Activated T-cell treated with anti-CD3 and anti-CD28 coated beads for 48 hours (primary cell): ENCODE results near the gene DHRS3.
A peak's percentile ranks its signal among the peaks of the same experiment; 100 is the strongest.
"Not testable (repeated sequence)": the region's sequence is repeated elsewhere in the genome, so short reads cannot be mapped to it uniquely, and the experiment has no call there.

Source experiments
- DNase-seq: peaks from one replicate; pipeline ENCODE4 v3.0.0-alpha.2; 2020; ENCODE audit warnings: low read depth

DHRS3 gene, protein sequence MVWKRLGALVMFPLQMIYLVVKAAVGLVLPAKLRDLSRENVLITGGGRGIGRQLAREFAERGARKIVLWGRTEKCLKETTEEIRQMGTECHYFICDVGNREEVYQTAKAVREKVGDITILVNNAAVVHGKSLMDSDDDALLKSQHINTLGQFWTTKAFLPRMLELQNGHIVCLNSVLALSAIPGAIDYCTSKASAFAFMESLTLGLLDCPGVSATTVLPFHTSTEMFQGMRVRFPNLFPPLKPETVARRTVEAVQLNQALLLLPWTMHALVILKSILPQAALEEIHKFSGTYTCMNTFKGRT

DNA sequence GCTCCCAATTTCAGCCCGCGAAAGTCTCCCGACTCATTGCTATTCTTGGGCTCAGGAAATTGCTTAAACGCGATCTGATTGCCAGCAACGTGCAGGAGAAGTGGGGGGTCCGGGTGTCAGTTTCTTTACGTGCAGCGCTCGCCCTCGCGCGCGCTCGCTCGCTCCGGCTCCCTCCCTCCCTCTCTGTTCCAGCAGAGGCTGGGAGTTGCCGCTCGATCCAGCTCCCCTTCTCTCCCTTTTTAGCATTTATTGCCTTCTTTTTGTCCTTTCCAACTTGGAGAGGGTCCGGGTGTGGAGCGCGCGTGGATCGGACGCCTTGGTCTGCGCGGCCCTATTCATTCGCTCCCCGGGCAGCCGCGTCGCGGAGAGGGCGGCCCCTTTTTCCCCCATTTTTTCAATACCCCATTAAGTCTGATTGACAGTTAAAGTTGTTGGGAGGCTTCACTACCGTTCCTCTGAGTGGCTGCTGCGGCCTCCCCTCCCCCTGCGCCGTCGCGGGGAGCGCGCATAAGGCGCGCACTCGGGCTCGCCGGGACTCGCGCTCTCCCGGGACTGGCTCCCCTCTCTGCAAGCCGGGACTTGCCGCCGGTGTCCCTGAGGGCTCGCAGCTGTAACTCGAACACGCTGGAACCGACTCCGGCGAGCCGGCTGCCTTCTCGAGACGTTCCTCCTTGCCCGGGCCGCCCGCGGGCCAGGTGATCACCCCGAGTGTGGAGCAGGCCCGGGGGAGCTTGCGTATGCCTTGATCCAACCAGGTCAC, at the start of gene DHRS3:
Gene DHRS3, minus strand, starts transcription at position 310 of the 760 bp plus-strand sequence. CDS start 862 bp downstream, outside the sequence.
- peak; percentile 77 for DNase-seq

DNA sequence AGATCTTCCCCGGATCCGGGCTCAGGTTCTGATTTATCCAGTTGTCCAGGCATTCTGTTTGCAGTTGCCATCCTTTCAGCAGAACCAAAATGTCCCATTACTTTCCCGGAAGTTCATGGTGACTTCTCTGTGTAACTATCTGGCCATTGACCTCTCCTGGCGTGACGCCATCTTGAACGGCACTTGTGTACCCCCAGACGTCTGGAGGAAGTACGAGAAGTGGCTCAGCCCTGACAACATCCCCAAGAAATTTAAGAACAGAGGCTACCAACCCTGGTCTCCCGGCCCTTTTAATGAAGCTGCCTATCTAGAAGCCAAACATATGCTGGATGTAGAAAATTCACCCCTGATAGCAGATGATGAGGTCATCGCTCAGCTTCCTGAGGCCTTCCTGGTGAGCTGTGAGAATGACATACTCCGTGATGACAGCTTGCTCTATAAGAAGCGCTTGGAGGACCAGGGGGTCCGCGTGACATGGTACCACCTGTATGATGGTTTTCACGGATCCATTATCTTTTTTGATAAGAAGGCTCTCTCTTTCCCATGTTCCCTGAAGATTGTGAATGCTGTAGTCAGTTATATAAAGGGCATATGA, 48.2 kb upstream of the DHRS3 start:
- DNase-seq: no peak

DNA sequence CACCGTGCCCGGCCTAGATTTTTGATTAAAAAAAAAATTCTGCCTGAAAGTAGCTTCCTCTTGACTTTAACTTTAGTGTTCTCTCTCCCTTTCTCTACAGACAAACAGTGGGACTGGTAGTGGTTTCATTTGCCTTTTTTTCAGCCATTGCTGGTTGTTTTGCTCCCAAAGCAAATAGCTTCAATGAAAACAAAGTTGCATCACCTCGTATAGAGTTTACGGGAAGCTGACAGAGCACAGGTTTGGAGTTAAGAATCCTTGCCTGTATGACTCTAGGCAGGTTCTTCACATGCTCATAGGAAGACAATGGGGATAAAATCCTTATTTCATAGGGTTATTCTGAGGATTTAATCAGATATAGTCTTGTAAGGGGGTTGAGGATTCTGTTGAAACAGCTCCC, 47.5 kb upstream of the DHRS3 start:
- DNase-seq: no peak

DNA sequence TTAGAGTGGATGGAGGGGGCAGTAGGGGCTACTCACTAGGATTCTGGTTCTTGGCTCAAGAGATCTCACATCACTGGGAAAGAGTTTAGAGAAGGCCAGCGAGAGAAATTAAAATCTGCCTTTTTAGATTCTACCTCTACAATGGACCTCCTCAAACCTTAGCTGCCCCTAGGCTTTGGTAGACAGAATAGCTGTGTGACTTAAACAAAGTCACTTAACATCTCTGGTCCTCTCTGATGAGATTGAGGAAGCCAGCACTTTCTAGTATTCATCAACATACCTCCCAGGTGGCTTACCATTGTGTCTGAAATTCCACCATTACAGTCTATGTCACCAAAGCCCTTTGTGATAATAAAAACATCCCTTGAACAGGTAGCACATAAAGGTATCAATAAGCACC, 44.5 kb upstream of the DHRS3 start:
- DNase-seq: no peak

DNA sequence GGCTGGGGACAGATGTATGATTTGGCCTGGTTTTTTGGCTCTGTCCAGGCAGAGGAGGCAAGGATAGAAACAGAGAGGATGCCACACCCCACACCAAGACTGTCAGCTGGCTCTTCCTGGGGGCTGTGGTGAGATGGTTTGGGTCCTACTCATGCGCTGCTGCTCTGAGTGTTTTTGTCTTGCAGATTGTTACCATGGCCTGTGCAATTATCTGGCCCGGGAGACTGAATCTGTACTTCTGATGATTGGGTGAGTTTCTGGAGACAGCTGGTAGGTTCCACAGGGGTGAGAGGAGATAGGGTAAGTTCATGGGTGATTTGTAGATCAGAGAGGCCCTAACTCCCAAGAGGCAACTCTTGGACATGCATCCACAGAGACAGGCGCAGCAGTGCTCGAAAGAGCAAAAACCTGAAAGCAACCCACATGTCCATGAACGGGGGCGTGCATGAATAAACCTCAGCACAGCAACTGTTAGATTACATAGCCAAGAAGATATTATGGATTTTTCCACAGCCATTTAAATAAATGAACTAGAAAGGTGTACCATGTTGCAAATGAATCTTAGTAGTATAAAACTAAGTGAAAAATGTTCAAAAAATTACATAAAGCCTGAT, 43.7 kb upstream of the DHRS3 start:
- DNase-seq: no peak

DNA sequence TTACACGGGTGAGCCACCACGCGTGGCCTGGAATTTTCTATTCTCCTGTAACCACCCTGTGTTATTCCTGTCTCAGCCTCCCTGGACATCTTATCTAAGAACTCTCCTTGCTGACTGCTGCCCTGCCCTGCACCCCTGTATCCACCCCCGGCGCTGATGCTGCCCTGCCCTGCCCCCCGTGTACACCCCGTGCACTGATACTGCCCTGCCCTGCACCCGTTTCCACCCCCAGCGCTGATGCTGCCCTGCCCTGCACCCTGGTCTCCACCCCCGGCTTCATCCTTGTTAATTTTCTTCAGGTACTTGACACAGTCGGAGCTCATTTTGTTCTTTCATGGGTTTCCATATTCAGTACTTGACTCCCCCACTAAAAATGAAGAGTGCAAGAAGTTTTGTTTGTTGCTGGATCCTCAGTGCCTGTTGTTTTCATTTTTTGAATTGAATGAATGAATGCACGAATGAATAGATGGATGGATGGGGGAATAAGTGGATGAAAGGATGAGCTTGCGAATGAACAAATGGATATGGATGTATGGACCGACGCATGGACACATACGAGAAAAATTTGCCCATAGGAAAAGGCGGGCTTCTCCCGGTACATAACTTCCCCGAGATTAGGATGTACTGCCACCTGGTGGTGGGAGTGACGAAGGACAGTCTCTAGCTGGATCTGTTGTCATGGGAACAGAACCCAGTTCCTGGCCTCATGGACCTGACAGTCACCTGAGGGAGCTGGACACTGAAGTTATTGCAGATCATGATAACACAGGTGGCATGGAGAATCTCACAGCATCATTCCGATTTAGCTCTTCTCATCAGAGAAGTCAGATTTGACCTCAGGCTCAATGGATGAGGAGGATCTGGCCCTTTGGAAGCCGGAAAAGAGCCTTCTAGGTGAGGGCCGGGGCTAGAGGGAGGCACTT, 40.8 kb upstream of the DHRS3 start:
- DNase-seq: peak; percentile 46

DNA sequence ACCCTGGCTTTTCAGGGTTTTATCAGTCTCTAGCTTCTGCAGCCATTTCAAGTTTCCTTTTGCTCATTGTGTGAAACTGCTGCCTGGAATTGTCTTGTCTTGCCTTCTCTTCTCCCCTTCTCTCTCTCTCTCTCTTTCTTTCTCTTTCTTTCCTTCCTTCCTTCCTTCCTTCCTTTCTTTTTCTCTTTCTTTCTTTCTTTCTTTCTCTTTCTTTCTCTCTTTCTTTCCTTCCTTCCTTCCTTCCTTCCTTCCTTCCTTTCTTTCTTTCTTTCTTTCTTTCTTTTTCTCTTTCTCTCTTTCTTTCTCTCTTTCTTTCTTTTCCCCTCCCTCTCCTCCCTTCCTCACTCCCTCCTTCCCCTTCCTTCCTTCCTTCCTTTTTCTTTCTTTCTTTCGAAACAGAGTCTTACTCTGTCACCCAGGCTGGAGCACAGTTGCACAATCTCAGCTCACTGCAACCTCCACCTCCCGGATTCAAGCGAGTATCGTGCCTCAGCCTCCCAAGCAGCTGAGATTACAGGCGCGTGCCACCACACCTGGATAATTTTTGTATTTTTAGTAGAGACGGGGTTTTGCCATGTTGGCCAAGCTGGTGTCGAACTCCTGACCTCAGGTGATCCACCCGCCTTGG, 40.0 kb upstream of the DHRS3 start:
- DNase-seq: not testable (repeated sequence)

DNA sequence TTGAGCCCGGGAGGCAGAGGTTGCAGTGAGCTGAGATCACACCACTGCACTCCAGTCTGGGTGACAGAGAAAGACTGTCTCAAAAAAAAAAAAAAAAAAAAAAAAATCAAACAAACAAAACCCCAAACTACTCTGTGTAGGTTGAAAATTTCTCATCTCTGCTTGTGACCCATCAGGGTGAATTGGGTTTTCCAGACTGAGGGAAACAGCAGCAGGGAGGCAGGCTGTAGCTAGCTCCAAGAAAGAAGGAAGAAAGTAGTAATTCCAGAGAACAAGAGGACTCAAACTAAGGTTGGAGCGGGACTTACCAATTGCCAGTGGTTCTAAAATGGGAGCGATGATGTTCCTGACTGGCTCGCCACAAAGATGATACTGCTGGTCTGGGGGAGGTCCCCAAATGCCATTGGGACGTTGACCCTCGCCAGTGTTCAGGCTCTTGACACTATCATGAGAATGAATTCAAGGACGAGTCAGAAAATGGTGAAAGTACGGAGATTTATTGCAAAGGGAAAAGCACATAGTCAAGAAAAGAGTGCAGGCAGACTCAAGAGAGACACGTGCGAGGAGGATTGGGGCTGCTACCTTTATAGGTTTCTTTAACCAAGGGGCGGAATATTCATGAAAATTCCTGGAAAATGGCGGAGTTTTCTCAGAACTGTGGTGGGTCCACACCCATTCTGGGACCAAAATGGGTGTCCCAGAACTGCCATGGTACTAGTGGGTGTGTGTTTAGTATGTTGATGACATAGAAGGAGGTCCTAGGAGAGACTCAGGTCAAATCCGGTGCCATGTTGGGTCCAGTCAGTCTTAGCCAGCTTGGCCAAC, 39.3 kb upstream of the DHRS3 start:
- DNase-seq: no peak

DNA sequence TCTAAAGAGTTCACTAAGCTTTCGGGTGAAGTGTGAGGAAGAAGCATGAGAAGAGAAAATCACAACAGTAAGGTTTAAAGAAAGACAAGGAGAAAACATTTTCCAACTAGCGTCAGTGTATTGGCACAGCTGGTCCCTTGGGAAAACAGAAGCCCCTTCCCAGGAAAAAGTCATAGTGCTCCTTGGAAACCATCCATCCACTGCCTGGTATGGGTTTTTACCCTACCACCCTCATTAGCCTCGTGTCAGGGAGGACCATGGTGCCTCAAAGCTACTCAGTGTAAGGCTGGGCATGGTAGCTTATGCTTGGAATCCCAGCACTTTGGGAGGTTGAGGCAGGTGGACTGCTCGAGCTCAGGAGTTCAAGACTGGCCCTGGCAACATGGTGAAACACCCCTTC, 38.6 kb upstream of the DHRS3 start:
- DNase-seq: no peak

DNA sequence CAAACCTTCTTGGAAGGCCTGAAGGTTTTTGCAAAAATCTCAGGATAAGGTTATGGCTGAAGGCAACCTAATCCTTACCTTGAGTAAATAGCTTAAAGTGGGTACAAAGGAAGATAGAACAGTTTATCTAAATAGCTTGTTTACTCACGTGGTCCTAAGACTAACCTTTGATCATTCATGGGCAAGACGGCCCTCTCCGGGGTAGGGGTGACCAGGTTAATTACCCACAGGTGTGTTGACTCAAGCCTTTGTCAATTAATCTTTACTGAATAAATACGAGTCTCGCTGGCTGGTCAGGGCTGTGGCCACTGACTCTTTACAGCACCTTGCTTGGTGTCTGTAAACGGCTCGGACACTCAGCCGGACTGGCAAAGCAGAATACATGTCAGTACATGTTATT, 36.6 kb upstream of the DHRS3 start:
- no peak for DNase-seq

DNA sequence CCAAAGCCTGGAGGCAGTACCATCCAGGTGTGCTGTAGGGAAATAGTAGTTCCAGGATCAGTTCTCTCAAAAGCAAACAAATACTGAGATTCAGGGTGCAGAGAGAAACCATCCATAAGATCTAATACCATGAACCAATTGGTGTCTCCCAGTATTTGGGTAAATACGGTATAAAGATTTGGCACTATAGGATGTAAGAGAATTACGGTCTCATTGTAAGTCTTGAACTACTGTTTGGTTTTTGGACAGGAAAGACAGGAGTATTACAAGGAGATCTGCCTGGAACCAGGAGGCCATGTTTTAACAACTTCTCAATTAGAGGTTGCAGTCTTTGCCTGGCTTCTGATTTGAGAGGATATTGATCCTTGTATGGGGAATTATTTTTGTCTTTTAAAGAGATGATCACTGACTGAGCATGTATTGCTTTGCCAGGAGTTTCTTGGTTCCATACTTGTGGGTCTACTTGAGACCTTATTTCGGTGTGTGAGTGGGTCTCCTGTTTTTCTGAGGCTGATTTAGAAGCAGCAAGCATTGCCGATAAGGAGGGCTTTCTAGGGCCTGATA, 36.1 kb upstream of the DHRS3 start:
- DNase-seq: no peak

DNA sequence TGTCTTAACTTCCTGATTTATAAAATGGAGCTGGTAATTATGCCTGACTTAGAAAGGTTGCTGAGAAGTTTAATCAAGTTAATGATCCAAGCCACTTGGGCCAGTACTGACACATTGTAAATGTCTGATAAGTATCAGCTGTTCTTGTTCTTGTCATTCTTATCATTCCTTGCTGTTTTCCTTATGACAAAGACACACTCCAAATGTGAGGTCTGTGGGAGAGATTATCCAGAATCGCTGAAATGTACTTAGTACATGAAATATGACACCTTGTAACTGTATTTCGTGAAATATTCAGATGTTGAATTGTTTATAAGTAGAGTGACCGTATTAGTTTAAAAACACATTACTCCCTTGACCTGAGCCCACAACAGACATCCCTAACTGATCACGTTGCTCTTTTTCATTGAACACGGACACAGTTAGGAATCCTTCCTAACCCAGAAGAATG, 32.0 kb upstream of the DHRS3 start:
- DNase-seq: no peak

DNA sequence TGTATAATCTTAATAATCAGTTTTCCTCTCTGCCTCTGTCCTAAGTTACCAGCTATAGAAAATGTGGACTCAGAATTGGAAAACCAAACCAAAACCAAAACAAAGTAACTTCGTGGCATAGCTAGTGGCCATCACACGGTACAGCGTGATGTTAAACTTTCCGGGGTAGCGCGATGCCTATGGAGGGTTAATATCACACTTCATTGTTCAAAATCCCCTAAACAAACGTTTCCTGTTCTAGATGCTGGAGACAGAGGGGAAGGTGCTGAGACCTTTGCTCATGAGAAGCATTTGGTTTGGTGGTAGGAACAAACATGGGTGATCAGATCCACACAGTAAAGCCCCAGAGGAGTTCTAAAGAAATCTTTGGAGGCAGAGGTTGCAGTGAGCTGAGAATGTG, 30.7 kb upstream of the DHRS3 start:
- DNase-seq: no peak

DNA sequence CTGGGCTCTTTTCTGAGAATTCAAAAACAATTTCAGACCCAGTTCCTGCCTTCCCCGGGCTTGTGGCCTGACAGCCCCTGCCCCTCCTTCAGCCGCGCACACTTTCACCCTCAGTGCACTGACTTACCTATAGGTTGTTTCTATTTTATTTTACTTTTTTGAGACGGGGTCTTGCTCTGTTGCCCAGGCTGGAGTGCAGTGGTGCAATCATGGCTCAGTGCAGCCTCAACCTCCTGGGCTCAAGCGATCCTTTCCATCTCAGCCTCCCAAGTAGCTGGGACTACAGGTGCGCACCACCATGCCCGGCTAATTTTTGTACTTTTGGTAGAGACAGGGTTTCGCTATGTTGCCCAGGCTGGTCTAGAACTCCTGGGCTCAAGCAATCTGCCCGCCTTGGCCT, 27.4 kb upstream of the DHRS3 start:
- DNase-seq: not testable (repeated sequence)

DNA sequence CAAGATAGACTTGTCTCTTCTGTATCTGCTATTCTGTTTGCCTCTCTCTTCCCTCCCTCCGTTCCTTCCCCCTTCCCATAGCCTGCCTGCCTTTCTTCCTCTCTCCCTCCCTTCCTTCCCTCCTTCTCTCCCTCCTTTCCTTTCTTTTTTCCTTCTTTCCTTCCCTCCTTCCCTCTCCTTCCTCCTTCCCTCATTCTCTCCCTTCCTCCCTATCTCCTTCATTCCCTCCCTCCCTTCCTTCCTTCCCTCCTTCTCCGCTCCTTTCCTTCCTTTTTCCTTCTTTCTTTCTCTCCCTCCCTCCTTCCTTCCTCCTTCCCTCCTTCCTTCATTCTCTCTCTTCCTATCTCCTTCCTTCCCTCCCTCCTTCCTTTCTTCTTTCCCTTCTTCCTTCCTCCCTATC, 26.8 kb upstream of the DHRS3 start:
- no peak for DNase-seq

DNA sequence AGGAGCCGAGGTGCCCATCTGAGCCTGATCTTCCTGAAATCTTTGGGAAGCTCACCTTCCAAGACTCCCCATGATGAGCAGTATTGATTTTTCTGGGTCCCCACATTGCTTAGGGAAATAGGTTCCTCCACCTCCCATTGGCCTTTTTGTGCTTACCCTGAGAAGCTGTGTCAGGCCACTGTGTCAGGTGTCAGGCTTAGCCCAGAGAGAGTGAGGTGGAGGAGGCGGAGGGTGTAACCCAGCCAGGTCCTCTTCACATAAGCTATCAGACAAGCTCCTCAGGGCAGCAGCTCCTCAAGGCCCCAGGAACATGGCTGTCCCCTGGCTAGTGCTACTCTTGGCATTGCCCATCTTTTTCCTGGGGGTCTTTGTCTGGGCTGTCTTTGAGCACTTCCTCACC, 26.2 kb upstream of the DHRS3 start:
- DNase-seq: no peak

DNA sequence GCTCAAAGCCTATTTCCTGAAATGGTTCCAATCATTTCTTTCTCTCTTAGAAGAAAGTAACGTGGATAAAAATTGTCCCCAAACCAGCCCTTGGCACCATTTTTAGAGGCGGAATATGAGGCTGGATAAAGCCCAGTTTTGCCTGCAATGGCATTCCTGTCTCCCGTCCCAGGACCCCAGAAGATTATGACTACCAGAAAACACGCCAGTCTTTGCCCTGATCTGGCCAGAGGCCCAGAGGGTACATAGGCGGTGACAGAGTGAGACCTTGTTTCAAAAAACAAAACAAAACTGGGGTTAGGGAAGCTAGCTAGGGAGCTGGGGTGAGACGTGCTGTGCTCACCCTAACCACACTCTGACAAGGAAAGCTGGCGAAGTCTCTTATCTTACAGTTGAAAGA, 25.8 kb upstream of the DHRS3 start, which contains the start of gene AADACL4:
Gene AADACL4, plus strand, starts transcription at position 301 of the 400 bp plus-strand sequence. CDS start 462 bp downstream, outside the sequence.
- no peak for DNase-seq

DNA sequence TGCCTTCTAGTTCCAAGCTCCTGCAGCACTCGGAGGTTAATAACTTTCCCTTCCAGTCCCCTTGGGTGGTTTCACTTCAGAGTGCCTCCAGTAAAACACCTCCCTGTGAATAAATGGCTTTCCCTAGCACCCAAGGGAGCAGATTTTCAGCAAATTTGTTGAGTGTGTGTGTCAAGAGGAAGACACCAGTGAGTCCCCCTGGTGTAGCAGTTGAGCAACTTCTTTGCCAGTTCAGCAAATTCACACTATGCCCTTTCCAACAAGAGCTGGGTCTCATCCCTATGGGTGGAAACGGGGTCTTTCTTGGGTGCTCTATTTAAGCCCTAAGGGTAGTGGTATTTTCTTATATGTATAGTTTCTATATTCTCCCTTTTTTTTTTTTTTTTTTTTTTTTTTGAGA, 25.1 kb upstream of the DHRS3 start:
- no peak for DNase-seq

DNA sequence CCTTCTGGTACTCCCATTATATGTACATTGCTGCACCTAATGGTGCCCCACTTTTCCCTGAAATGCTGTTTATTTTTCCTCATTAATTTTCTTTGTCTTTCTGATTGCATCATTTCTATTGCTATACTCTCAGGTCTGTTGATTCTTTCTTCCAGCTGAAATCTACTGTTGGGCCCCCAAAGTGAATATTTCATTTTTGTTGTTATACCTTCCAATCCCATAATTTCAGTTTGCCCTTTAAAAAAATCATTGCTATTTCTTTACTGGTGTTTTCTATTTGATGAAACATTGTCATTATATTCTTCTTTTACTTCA, 22.9 kb upstream of the DHRS3 start:
- DNase-seq: no peak
